Forelimb muscle (tissue), 1 donor: ENCODE results near the gene CCDC69. TPM values are rescaled to one million over a fixed set of nuclear protein-coding genes. Genes with fewer than 3 reads are reported as not detected.
"Not testable (repeated sequence)": the region's sequence is repeated elsewhere in the genome, so short reads cannot be mapped to it uniquely, and the experiment has no call there.

Experiments used
- DNase-seq: peaks from one replicate; pipeline ENCODE4 v3.0.0-alpha.2; 2013; ENCODE audit warnings: low read depth
- polyA plus RNA-seq: library from polyadenylated mRNA; unstranded; fragments of 120-200 nt; gene quantifications from one replicate; pipeline ENCODE4 v1.2.1, GENCODE V29; 2013; ENCODE audit not compliant: insufficient read length

The CCDC69 gene
- polyA plus RNA-seq, 1 donor = 110 TPM

GRCh38 chr5:151192626-151193025 lies 31.3 kb downstream of the CCDC69 start:
- DNase-seq = no peak

GRCh38 chr5:151191661-151192060 lies 32.2 kb downstream of the CCDC69 start:
- DNase-seq = no peak

- no peak for DNase-seq
These were observed 34.7 kb downstream of the CCDC69 start for GRCh38 chr5:151189151-151189550.

- no peak for DNase-seq
These were observed 37.4 kb downstream of the CCDC69 start for GRCh38 chr5:151186538-151186937.

GRCh38 chr5:151186052-151186451 lies 37.8 kb downstream of the CCDC69 start:
- DNase-seq = no peak

- no peak for DNase-seq
These were observed 39.4 kb downstream of the CCDC69 start for GRCh38 chr5:151184316-151185042.

GRCh38 chr5:151183456-151184245 lies 40.2 kb downstream of the CCDC69 start:
- DNase-seq = no peak

- DNase-seq = no peak
These were observed 40.9 kb downstream of the CCDC69 start for GRCh38 chr5:151182976-151183375.

GRCh38 chr5:151182524-151182900 lies 41.4 kb downstream of the CCDC69 start:
- DNase-seq = no peak

GRCh38 chr5:151181818-151182523 lies 41.9 kb downstream of the CCDC69 start:
- DNase-seq = no peak

GRCh38 chr5:151180291-151180690 lies 43.6 kb downstream of the CCDC69 start:
- DNase-seq = no peak

- DNase-seq = no peak
These were observed 44.4 kb downstream of the CCDC69 start for GRCh38 chr5:151179489-151179840.

- no peak for DNase-seq
These were observed 45.0 kb downstream of the CCDC69 start for GRCh38 chr5:151178777-151179488.

- DNase-seq = no peak
These were observed 45.5 kb downstream of the CCDC69 start for GRCh38 chr5:151178372-151178771.

GRCh38 chr5:151176268-151176667 lies 47.6 kb downstream of the CCDC69 start:
- not testable (repeated sequence) for DNase-seq

- DNase-seq = no peak
These were observed 49.2 kb downstream of the CCDC69 start for GRCh38 chr5:151174612-151175101.

- DNase-seq = no peak
These were observed 49.9 kb downstream of the CCDC69 start for GRCh38 chr5:151173711-151174611.

GRCh38 chr5:151171529-151171928 lies 52.4 kb downstream of the CCDC69 start:
- DNase-seq = no peak

- DNase-seq = no peak
These were observed 55.1 kb downstream of the CCDC69 start for GRCh38 chr5:151168602-151169344.

- DNase-seq = no peak
These were observed 56.9 kb downstream of the CCDC69 start for GRCh38 chr5:151167022-151167421.
